HG03103 (cell line): ENCODE data around the gene HOXA7.

ENCODE experiments used
- ATAC-seq: cut with Tn5 transposase; IDR thresholded peaks from one replicate; pipeline ENCODE4 v1.9.1; 2021; ENCODE audit warnings: low read depth; ENCODE audit not compliant: unreplicated experiment

The HOXA7 gene

GRCh38 chr7:27156508-27156898, at the start of gene HOXA7:
TSS of gene HOXA7 (minus strand) at chr7:27156675. CDS start at chr7:27156545, 130 bp downstream.
- ATAC-seq = no peak

- no peak for ATAC-seq
Measured at GRCh38 chr7:27205325-27206280, 49.1 kb upstream of the HOXA7 start.

- no peak for ATAC-seq
Measured at GRCh38 chr7:27204851-27205322, 48.4 kb upstream of the HOXA7 start.

GRCh38 chr7:27203964-27204594, 47.6 kb upstream of the HOXA7 start:
- no peak for ATAC-seq

GRCh38 chr7:27203365-27203953, 47.0 kb upstream of the HOXA7 start:
- no peak for ATAC-seq

- no peak for ATAC-seq
Measured at GRCh38 chr7:27202862-27203134, 46.3 kb upstream of the HOXA7 start.

GRCh38 chr7:27202018-27202861, 45.8 kb upstream of the HOXA7 start:
- no peak for ATAC-seq

GRCh38 chr7:27201580-27202017, 45.1 kb upstream of the HOXA7 start:
- no peak for ATAC-seq

- ATAC-seq = no peak
Measured at GRCh38 chr7:27200761-27201579, 44.5 kb upstream of the HOXA7 start.

- no peak for ATAC-seq
Measured at GRCh38 chr7:27199849-27200760, 43.6 kb upstream of the HOXA7 start, which contains the start of gene HOXA13. TSS of gene HOXA13 (minus strand) at chr7:27200091. CDS start at chr7:27200077, 14 bp downstream.

- ATAC-seq = no peak
Measured at GRCh38 chr7:27198871-27199801, 42.7 kb upstream of the HOXA7 start.

GRCh38 chr7:27198138-27198841, 41.8 kb upstream of the HOXA7 start:
- no peak for ATAC-seq

GRCh38 chr7:27197137-27198042, 40.9 kb upstream of the HOXA7 start:
- ATAC-seq = no peak

GRCh38 chr7:27196287-27196767, 39.9 kb upstream of the HOXA7 start:
- no peak for ATAC-seq

- ATAC-seq = no peak
Measured at GRCh38 chr7:27194686-27195379, 38.4 kb upstream of the HOXA7 start.
